HL-60 (cell line): ENCODE results near the gene MBD5.

Source experiments
- DNase-seq, 2 experiments: peaks; one replicate each; pipeline ENCODE4 v3.0.0-alpha.2; 2010 to 2020; ENCODE audit warnings: low read depth in 1 of 2, low spot score in 1 of 2
- H3K27ac ChIP-seq: fragments of 250-450 bp; sonication (Bioruptor Pico); replicated peaks from 2 replicates; pipeline ENCODE4 v1.5.1; 2020; ENCODE audit warnings: mild to moderate bottlenecking, moderate library complexity
- H3K27me3 ChIP-seq: fragments of 250-450 bp; sonication (Bioruptor Pico); 2 replicates; pipeline ENCODE4 v1.5.1; 2021; ENCODE audit warnings: mild to moderate bottlenecking, moderate library complexity; ENCODE audit not compliant: insufficient read depth, poor library complexity, severe bottlenecking
- H3K4me3 ChIP-seq: replicated peaks from 2 replicates; pipeline ENCODE4 v1.5.1; 2011; ENCODE audit warnings: mild to moderate bottlenecking, control low read depth, low read length; ENCODE audit not compliant: insufficient read depth
- CTCF ChIP-seq: IDR thresholded peaks from one replicate; pipeline ENCODE4 v1.5.1; 2011; ENCODE audit warnings: low read length, control low read depth, inconsistent platforms; ENCODE audit not compliant: insufficient read depth
- GABPA ChIP-seq: IDR thresholded peaks from 2 replicates; pipeline ENCODE4 v1.6.1; 2012; ENCODE audit warnings: low read depth
- POLR2AphosphoS5 ChIP-seq: IDR thresholded peaks from 2 replicates; pipeline ENCODE4 v1.6.1; 2012; ENCODE audit warnings: low read depth
- REST ChIP-seq: IDR thresholded peaks from 2 replicates; pipeline ENCODE4 v1.6.1; 2012; ENCODE audit warnings: low read depth; ENCODE audit not compliant: insufficient replicate concordance
- SPI1 ChIP-seq: IDR thresholded peaks from 2 replicates; pipeline ENCODE4 v1.6.1; 2012; ENCODE audit warnings: low read depth, mild to moderate bottlenecking, borderline replicate concordance

The MBD5 gene

DNA sequence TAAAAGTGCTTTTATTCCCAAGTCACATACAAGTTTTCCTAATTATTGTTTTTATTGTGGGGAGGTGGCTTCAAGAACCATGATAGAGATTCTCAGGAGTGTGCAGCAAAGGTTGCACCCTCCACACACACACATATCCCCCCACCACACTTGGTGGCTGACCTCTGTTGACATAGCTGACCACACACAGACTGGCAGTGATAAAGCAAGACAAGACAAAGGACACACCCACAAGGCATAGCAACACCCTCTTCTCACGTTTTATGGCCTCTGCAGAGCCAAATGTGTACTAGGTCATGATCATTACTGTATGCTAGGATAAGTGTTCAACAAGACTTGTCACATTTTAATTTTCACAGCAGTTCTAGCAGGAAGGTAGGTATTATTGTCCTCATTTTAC lies 480.7 kb downstream of the MBD5 start:
- H3K27ac ChIP-seq: no peak overlapping the region
- no peak overlapping the region for H3K4me3 ChIP-seq
- no peak for TF ChIP-seq CTCF
- no peak for TF ChIP-seq SPI1
- TF ChIP-seq REST: no peak
- TF ChIP-seq GABPA: no peak
- TF ChIP-seq POLR2AphosphoS5: no peak
- H3K27me3 ChIP-seq: no peaks in the 10 kb centered on the region
- no peak for DNase-seq

GRCh38 chr2:148503516-148503915 lies 482.6 kb downstream of the MBD5 start:
- no peak overlapping the region for H3K4me3 ChIP-seq
- DNase-seq: no peak
- TF ChIP-seq CTCF (no peak), REST (no peak), SPI1 (no peak), GABPA (no peak), POLR2AphosphoS5 (no peak)
- H3K27ac ChIP-seq: no peak overlapping the region
- no peaks in the 10 kb centered on the region for H3K27me3 ChIP-seq

GRCh38 chr2:148507970-148508369 lies 487.1 kb downstream of the MBD5 start:
- TF ChIP-seq CTCF: no peak
- TF ChIP-seq GABPA: no peak
- TF ChIP-seq SPI1: no peak
- no peak for TF ChIP-seq REST
- no peak overlapping the region for H3K27ac ChIP-seq
- H3K4me3 ChIP-seq: no peak overlapping the region
- H3K27me3 ChIP-seq: no peaks in the 10 kb centered on the region
- DNase-seq: no peak
